Endothelial cell of umbilical vein (primary cell): ENCODE results near the gene TMEM14A.

ENCODE experiments used
- CTCF ChIP-seq, 2 donors: IDR thresholded peaks; 1 replicate in 1 of 2; 2 replicates in 1 of 2; pipeline ENCODE4 v1.5.1; 2011; ENCODE audit warnings: low read length in 2 of 2, mild to moderate bottlenecking in 2 of 2, moderate library complexity in 2 of 2, control low read depth in 1 of 2, inconsistent platforms in 1 of 2, low read depth in 1 of 2; ENCODE audit not compliant: insufficient read depth in 1 of 2; ENCODE audit errors: extremely low read depth in 1 of 2
- JUN ChIP-seq: IDR thresholded peaks from 2 replicates; pipeline ENCODE4 v1.6.1; 2011; ENCODE audit warnings: borderline replicate concordance, low read depth; ENCODE audit not compliant: insufficient read length, insufficient read depth
- MAX ChIP-seq: IDR thresholded peaks from 2 replicates; pipeline ENCODE4 v1.6.1; 2011; ENCODE audit not compliant: insufficient read depth, insufficient read length
- POLR2A ChIP-seq: IDR thresholded peaks from 2 replicates; pipeline ENCODE4 v1.6.1; 2012; ENCODE audit warnings: low read depth, mild to moderate bottlenecking, control low read depth, low read length
- POLR2AphosphoS5 ChIP-seq: IDR thresholded peaks from 2 replicates; pipeline ENCODE4 v1.6.1; 2012; ENCODE audit warnings: low read depth, mild to moderate bottlenecking, control low read depth, low read length, moderate library complexity; ENCODE audit not compliant: insufficient read depth

DNA sequence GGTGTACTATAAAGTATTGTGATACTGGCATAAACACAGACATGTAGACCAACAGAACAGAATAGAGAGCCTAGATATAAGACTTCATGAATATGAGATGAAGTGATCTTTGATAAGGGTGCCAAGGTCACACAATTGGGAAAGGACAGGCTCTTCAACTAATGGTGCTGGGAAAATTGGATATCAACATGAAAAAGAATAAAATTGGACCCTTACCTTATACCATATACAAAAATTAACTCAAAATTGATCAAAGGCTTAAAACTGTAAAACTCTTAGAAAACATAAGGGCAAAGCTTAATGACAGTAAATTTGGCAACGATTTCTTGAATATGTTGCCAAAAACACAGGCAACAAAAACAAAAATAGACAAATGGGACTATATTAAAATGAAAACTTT, 49.3 kb upstream of the TMEM14A start:
- TF ChIP-seq CTCF (IDR thresholded peaks at IDR 0.05; ENCODE audit: extremely low read depth in 1 of 2, insufficient read depth in 1 of 2, low read depth in 1 of 2, low read length in 2 of 2) (no peak), POLR2A (no peak), JUN (no peak), POLR2AphosphoS5 (no peak), MAX (no peak)
